ENCODE measurements around the gene PANK2.

The PANK2 gene

DNA sequence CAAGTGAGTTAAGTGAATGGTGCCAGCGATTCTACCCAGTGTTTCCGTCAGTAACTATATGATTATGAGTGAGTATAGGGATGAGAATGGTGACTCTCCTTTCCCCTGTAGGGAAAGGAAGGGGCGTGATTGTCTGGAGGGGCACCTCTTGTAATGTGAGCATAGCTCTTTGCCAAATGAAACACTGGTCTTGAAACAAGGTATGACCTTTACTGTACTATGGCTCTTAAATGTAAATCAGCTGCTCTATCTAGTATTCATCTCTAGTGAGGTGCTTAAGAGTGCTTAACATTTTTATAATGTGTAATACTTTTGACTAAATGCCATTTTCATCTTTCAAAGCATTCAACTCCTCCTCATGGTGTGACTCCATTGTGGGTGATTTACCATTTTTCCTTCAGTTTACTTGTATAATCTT, 11.0 kb downstream of the PANK2 start:
- TF ChIP-seq, protein P1, sequence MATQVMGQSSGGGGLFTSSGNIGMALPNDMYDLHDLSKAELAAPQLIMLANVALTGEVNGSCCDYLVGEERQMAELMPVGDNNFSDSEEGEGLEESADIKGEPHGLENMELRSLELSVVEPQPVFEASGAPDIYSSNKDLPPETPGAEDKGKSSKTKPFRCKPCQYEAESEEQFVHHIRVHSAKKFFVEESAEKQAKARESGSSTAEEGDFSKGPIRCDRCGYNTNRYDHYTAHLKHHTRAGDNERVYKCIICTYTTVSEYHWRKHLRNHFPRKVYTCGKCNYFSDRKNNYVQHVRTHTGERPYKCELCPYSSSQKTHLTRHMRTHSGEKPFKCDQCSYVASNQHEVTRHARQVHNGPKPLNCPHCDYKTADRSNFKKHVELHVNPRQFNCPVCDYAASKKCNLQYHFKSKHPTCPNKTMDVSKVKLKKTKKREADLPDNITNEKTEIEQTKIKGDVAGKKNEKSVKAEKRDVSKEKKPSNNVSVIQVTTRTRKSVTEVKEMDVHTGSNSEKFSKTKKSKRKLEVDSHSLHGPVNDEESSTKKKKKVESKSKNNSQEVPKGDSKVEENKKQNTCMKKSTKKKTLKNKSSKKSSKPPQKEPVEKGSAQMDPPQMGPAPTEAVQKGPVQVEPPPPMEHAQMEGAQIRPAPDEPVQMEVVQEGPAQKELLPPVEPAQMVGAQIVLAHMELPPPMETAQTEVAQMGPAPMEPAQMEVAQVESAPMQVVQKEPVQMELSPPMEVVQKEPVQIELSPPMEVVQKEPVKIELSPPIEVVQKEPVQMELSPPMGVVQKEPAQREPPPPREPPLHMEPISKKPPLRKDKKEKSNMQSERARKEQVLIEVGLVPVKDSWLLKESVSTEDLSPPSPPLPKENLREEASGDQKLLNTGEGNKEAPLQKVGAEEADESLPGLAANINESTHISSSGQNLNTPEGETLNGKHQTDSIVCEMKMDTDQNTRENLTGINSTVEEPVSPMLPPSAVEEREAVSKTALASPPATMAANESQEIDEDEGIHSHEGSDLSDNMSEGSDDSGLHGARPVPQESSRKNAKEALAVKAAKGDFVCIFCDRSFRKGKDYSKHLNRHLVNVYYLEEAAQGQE (IDR thresholded peaks at IDR 0.05; ENCODE audit: low read depth), result no peak
- TF ChIP-seq EP300 (IDR thresholded peaks at IDR 0.05; ENCODE audit: borderline replicate concordance) (no peak), TAF1 (IDR thresholded peaks at IDR 0.05; ENCODE audit: low read depth) (no peak), CEBPB (IDR thresholded peaks at IDR 0.05) (no peak), TEAD4 (IDR thresholded peaks at IDR 0.05) (no peak)
- TF ChIP-seq, protein P2, sequence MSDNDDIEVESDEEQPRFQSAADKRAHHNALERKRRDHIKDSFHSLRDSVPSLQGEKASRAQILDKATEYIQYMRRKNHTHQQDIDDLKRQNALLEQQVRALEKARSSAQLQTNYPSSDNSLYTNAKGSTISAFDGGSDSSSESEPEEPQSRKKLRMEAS (IDR thresholded peaks at IDR 0.05), result no peak
- TF ChIP-seq, protein P3, sequence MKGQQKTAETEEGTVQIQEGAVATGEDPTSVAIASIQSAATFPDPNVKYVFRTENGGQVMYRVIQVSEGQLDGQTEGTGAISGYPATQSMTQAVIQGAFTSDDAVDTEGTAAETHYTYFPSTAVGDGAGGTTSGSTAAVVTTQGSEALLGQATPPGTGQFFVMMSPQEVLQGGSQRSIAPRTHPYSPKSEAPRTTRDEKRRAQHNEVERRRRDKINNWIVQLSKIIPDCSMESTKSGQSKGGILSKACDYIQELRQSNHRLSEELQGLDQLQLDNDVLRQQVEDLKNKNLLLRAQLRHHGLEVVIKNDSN (IDR thresholded peaks at IDR 0.05), result no peak

DNA sequence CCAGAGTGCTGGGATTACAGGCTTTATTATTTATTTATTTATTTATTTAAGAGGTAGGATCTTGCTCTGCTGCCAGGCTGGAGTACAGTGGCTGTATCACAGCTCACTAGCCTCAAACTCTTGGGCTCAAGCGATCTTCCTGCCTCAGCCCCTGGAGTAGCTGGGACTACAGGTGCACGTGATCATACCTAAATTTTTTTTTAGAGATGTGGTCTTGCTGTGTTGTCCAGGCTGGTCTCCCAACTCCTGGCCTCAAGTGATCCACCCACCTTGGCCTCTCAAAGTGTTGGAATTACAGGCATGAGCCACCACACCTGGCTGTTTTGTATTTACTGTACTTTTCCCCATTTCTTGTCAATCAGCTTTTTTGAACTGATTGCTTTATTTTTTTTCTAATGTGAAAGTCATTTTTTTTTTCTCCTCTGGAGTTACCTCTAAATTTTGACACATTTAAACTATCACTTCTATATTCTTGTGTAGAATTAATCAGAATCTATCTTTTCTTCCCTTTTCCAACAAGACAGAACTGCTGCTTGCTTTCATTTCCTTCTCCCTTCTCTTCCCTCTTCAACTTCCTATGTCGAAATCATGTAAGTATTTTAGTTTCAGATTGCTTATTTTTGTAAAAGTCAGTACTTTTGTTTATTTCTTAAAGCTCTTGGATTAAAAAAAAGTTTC, 12.0 kb downstream of the PANK2 start:
- TF ChIP-seq FOXM1 (IDR thresholded peaks at IDR 0.05; ENCODE audit: borderline replicate concordance, low read depth), result no peak
- no peak for TF ChIP-seq NFIC (IDR thresholded peaks at IDR 0.05)
- no peak for TF ChIP-seq TCF12 (IDR thresholded peaks at IDR 0.05; ENCODE audit: low read depth)
- TF ChIP-seq, protein P2 (IDR thresholded peaks at IDR 0.05), result no peak
- no peak for TF ChIP-seq CEBPB (IDR thresholded peaks at IDR 0.05)
- TF ChIP-seq EGR1 (IDR thresholded peaks at IDR 0.05), result no peak
- no peak for TF ChIP-seq TAF1 (IDR thresholded peaks at IDR 0.05; ENCODE audit: low read depth)
- no peak for TF ChIP-seq CREB1 (IDR thresholded peaks at IDR 0.05; ENCODE audit: low read depth)

DNA sequence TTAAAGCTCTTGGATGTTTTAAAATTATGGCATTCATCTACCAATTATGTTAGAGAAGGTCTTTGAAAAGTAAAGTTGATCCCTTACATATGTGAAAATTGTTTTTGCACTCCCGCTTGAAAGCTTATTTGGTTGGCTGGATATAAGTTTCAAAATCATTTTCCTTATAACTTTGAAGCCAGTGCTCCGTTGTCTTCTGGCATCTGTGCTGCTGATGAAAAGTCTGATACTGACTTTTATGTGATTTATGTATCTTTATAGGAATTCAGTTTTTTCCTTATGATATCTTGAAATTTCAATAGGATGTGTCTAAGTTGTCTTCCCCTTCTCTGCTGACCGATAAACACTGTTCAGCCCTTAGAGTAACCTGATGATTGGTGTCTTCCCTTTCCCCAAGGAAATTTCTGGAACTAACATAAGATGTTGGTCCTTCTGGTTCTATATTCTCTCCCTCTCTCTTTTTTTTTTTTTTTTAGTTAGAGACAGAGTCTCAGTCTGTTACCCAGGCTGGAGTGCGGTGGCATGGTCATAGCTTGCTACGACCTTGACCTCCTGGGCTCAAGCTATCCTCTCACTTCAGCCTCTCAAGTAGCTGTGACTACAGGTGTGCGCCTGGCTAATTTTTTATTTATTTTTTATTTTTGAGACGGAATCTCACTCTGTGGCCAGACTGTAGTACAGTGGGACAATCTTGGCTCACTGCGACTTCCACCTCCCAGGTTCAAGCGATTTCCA, 12.7 kb downstream of the PANK2 start:
- TF ChIP-seq ZBTB7A (IDR thresholded peaks at IDR 0.05; ENCODE audit: low read depth) (no peak), CREB1 (IDR thresholded peaks at IDR 0.05; ENCODE audit: low read depth) (no peak), YY1 (IDR thresholded peaks at IDR 0.05; ENCODE audit: low read depth) (no peak), EP300 (IDR thresholded peaks at IDR 0.05; ENCODE audit: borderline replicate concordance) (no peak), CEBPB (IDR thresholded peaks at IDR 0.05) (no peak), TEAD4 (IDR thresholded peaks at IDR 0.05) (no peak), TAF1 (IDR thresholded peaks at IDR 0.05; ENCODE audit: low read depth) (no peak), TCF12 (IDR thresholded peaks at IDR 0.05; ENCODE audit: low read depth) (no peak), NFIC (IDR thresholded peaks at IDR 0.05) (no peak), EGR1 (IDR thresholded peaks at IDR 0.05) (no peak), FOXM1 (IDR thresholded peaks at IDR 0.05; ENCODE audit: borderline replicate concordance, low read depth) (no peak), RAD21 (IDR thresholded peaks at IDR 0.05; ENCODE audit: low read depth) (no peak)
- TF ChIP-seq, protein P2 (IDR thresholded peaks at IDR 0.05), result no peak
- TF ChIP-seq, protein P3 (IDR thresholded peaks at IDR 0.05), result no peak
- TF ChIP-seq, protein P1 (IDR thresholded peaks at IDR 0.05; ENCODE audit: low read depth), result no peak

DNA sequence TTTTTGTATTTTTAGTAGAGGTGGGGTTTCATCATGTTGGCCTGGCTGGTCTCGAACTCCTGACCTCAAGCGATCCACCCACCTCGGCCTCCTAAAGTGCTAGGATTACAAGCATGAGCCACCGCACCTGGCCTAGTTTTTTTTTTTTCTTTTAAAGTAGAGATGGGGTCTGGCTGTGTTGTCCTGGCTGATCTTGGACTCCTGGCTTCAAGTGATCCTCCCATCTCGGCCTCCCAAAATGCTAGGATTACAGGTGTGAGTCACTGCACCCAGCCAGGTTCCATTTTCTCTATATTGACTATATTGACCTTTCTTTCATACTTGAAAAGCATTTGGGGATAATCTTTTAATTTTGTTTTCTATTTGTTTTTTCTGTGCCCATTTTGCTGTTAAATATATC, 13.3 kb downstream of the PANK2 start:
- TF ChIP-seq TAF1 (IDR thresholded peaks at IDR 0.05; ENCODE audit: low read depth) (no peak), FOXM1 (IDR thresholded peaks at IDR 0.05; ENCODE audit: borderline replicate concordance, low read depth) (no peak), RAD21 (IDR thresholded peaks at IDR 0.05; ENCODE audit: low read depth) (no peak), YY1 (IDR thresholded peaks at IDR 0.05; ENCODE audit: low read depth) (no peak), TEAD4 (IDR thresholded peaks at IDR 0.05) (no peak), CEBPB (IDR thresholded peaks at IDR 0.05) (no peak), EP300 (IDR thresholded peaks at IDR 0.05; ENCODE audit: borderline replicate concordance) (no peak), ZBTB7A (IDR thresholded peaks at IDR 0.05; ENCODE audit: low read depth) (no peak), NFIC (IDR thresholded peaks at IDR 0.05) (no peak), CREB1 (IDR thresholded peaks at IDR 0.05; ENCODE audit: low read depth) (no peak), EGR1 (IDR thresholded peaks at IDR 0.05) (no peak), TCF12 (IDR thresholded peaks at IDR 0.05; ENCODE audit: low read depth) (no peak)
- TF ChIP-seq, protein P2 (IDR thresholded peaks at IDR 0.05), result no peak
- TF ChIP-seq, protein P1 (IDR thresholded peaks at IDR 0.05; ENCODE audit: low read depth), result no peak
- TF ChIP-seq, protein P3 (IDR thresholded peaks at IDR 0.05), result no peak
